ENCODE data around the gene PLCXD3. TPM values are rescaled to one million over a fixed set of nuclear protein-coding genes. Genes with fewer than 3 reads are reported as not detected.

PLCXD3 gene
- total RNA-seq, 2 experiments from 2014 or later = not detected

DNA sequence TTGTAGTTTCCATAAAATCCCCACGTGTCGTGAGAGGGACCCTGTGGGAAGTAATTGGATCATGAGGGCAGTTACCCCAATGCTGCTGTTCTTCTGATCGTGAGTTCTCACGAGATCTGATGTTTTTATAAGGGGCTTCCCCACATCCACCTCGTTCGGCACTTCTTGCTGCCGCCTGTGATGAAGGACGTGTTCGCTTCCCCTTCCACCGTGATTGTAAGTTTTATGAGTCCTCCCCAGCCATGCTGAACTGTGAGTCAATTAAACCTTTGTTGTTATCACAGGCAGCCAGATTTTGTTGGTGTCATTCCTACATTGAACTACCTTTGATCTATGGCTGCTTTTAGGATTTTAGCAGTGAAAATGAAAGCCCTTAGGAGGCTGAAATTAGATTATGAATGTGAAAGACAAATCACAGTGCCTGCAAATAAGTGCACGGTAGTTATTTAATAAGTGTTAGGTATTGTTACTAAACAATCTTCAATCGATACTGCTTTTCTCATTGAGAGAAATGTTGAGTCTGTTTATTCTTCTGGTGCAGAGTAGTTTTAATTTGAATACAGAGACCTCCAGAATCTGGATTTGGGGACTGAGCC, 229.1 kb downstream of the PLCXD3 start:
- Mint-ChIP-seq H3K36me3 (ENCODE audit: low read depth) (no peaks in the 10 kb centered on the region), H3K9me3 (no peaks in the 10 kb centered on the region), H3K4me1 (ENCODE audit: low read depth) (no peaks in the 10 kb centered on the region), H3K27ac (no peak overlapping the region), H3K27me3 (peaks cover 3% of the 10 kb centered on the region), H3K4me3 (no peak overlapping the region)
- intact Hi-C loops (cut with micrococcal nuclease) = no loop called here
- no peak for ATAC-seq
- CTCF ChIA-PET = no interaction called here
- POLR2A ChIA-PET = no interaction called here
- no peak for DNase-seq
- TF ChIP-seq, protein P1, sequence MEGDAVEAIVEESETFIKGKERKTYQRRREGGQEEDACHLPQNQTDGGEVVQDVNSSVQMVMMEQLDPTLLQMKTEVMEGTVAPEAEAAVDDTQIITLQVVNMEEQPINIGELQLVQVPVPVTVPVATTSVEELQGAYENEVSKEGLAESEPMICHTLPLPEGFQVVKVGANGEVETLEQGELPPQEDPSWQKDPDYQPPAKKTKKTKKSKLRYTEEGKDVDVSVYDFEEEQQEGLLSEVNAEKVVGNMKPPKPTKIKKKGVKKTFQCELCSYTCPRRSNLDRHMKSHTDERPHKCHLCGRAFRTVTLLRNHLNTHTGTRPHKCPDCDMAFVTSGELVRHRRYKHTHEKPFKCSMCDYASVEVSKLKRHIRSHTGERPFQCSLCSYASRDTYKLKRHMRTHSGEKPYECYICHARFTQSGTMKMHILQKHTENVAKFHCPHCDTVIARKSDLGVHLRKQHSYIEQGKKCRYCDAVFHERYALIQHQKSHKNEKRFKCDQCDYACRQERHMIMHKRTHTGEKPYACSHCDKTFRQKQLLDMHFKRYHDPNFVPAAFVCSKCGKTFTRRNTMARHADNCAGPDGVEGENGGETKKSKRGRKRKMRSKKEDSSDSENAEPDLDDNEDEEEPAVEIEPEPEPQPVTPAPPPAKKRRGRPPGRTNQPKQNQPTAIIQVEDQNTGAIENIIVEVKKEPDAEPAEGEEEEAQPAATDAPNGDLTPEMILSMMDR (IDR thresholded peaks at IDR 0.05) = no peak

DNA sequence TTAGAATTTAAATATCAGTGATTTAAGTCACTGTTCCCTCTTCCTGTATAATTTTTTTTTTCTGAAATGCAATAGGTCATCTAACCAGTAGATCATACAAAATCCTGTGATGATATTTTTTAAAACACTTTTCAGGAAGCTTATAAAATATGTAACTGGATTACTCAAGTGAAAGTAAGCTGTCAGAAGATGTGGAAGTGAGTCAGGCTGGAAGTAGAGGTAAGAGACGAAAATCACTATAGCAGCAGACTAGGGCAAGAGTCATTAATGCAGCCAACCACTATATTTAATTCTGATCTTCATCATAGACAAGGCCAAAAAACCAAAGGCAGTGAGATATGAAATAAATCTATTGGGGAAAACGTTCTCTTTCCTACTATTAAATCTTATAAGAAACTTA, 231.4 kb downstream of the PLCXD3 start:
- no peaks in the 10 kb centered on the region for H3K4me1 Mint-ChIP-seq (ENCODE audit: low read depth)
- no peaks in the 10 kb centered on the region for H3K9me3 Mint-ChIP-seq
- intact Hi-C loops (cut with micrococcal nuclease) = no loop called here
- DNase-seq (no peak), ATAC-seq (no peak)
- peaks cover 3% of the 10 kb centered on the region for H3K27me3 Mint-ChIP-seq
- no peaks in the 10 kb centered on the region for H3K36me3 Mint-ChIP-seq (ENCODE audit: low read depth)
- ChIA-PET POLR2A (no interaction called here), CTCF (no interaction called here)
- no peak overlapping the region for H3K4me3 Mint-ChIP-seq
- H3K27ac Mint-ChIP-seq = no peak overlapping the region
- TF ChIP-seq, protein P1 (IDR thresholded peaks at IDR 0.05) = no peak

DNA sequence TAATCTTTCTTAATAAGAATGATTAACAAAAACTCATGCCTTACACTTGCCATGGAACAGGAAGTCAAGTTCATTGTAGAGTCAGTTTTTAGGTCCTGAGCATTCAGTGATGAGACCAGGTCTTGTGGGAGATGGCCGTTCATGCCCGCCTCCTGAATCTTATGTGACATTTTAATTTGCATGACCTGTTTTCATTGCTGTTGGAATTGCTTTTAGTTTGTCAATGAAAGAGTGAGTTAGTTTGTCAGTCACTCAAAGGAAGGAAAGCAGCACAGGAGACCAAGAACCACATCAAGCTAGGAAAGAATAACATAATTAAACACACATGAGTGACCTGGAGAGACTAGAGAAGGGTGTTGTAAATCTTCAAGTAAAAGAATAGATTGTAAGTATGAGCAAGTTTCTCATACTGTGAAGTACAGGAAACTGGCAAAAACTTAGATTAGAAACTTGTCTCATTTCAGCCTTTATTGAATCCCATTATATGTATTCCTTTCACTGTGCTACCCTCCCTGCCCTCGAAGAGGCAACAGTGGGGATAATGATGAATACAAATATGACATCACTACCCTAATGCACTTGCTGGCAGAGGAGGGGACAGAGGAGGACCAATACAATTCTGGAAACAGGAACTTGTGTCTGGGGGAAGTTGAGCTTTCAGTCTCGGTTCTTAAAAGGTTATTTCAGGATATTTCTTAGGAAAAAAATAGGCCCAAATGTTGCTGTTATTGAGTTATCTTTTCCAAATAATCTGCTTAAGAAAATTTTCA, 232.7 kb downstream of the PLCXD3 start:
- ATAC-seq (no peak), DNase-seq (no peak)
- TF ChIP-seq, protein P1 (IDR thresholded peaks at IDR 0.05) = no peak
- H3K27ac Mint-ChIP-seq = no peak overlapping the region
- H3K4me1 Mint-ChIP-seq (ENCODE audit: low read depth) = no peaks in the 10 kb centered on the region
- H3K36me3 Mint-ChIP-seq (ENCODE audit: low read depth) = no peaks in the 10 kb centered on the region
- intact Hi-C loops (cut with micrococcal nuclease) = no loop called here
- ChIA-PET POLR2A (no interaction called here), CTCF (no interaction called here)
- H3K4me3 Mint-ChIP-seq = no peak overlapping the region
- H3K9me3 Mint-ChIP-seq = no peaks in the 10 kb centered on the region
- no peaks in the 10 kb centered on the region for H3K27me3 Mint-ChIP-seq

GRCh38 chr5:41275813-41276512, 234.4 kb downstream of the PLCXD3 start:
- DNase-seq (no peak), ATAC-seq (no peak)
- H3K4me3 Mint-ChIP-seq = no peak overlapping the region
- POLR2A ChIA-PET = no interaction called here
- intact Hi-C loops (cut with micrococcal nuclease) = no loop called here
- no peaks in the 10 kb centered on the region for H3K27me3 Mint-ChIP-seq
- H3K4me1 Mint-ChIP-seq (ENCODE audit: low read depth) = no peaks in the 10 kb centered on the region
- CTCF ChIA-PET = no interaction called here
- no peak overlapping the region for H3K27ac Mint-ChIP-seq
- TF ChIP-seq, protein P1 (IDR thresholded peaks at IDR 0.05) = no peak
- H3K9me3 Mint-ChIP-seq = no peaks in the 10 kb centered on the region
- no peaks in the 10 kb centered on the region for H3K36me3 Mint-ChIP-seq (ENCODE audit: low read depth)
